CD1c-positive myeloid dendritic cell (primary cell): ENCODE measurements around the gene TAX1BP1.
A peak's percentile ranks its signal among the peaks of the same experiment; 100 is the strongest.

Experiments
- DNase-seq: peaks from one replicate; pipeline ENCODE4 v3.0.0-alpha.2; 2016; ENCODE audit errors: extremely low spot score

Gene TAX1BP1

DNA sequence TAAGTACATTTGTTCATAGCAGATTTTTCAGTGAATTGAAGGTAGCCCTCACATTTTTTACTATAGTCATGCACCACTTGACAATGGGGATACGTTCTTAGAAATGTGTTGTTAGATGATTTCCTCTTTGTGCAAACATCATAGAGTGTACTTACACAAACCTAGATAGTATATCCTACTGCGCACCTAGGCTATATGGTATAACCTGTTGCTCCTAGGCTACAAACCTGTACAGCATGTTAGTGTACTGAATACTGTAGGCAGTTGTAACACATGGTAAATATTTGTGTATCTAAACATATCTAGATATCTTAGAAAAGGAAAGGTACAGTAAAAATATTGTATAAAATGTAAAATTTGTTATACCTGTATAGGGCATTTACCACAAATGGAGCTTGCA is 41.2 kb downstream of the TAX1BP1 start:
- no peak for DNase-seq

DNA sequence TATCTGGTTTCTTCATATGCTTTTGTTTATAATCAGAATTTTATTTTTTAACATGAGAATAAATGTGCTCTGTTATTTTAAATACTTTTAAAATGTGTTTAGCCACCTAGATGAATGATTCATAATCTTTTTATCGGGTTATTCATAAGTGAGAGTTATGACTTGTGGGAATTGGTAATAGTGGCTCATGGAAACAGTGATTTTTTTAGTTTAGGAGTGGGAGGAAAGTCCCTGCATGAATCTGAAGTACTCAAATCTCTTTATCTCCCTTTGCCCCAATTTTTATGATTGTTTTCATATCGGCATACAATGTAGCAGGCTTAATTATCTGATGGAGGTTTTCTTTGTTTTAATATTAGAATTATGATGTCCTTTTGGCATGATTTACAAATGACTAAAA is 42.9 kb downstream of the TAX1BP1 start:
- no peak for DNase-seq

DNA sequence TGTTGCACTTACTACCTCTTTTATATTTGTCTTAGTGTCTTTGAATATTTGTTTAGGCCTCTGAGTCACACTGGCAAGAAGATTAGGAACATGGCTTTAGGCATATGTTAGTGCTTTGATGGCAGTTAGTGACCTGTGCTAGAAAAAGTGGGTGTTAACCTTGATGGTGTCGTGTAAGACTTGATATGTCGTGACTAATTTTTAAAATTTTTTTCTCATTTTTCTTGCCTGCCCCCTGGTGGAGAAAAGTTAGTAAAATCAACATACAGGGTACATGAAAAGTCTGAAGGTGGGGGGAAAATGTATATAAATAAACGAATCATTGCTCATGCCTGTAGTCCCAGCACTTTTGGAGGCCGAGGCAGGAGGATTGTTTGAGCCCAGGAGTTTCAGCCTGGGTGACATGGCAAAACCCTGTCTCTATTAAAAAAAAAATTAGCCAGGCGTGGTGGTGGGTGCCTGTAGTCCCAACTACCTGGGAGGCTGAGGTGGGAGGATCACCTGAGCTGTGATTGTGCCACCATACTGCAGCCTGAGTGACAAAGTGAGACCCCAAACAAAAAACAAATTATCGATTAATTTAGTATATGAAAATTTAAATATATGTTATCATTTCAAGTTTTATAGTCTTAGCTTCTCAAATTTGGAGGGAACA is 44.6 kb downstream of the TAX1BP1 start:
- DNase-seq = peak; percentile 73

DNA sequence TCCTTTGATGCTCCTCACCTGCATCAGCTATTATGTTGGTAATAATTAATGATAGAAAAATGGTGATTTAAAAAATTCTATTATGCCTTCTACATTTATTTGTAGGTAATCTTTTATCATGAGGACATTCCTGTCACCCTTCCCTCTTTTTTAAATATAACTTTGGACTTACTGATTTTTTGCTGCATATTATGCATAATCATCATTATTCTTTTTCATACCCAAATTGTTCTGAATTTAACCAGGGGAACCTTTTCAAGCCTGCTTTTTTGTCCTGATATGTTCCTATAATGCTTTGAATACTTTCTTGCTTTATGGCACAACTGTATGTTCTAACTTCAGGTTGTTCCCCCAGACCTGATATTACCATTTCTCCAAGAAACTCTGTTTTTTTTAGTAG is 48.5 kb downstream of the TAX1BP1 start:
- no peak for DNase-seq

DNA sequence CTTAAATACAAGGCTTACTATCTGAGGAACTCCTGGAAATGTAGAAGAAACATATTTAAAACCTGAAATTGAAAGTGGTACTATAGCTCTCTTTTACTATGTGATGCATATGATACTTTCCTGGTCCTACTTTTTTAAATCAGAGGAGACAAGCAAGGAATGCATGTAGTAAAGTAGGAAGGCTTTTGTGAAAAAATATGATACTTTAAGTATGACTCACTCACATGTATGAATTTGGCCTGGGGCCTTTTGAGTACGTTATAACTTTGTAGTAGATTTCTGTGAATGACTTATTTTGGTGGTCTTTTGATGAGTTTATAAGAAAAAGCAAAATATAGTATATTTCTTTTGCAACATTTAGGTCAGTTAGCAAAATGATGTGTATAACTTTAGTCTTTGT is 53.8 kb downstream of the TAX1BP1 start:
- DNase-seq = no peak

DNA sequence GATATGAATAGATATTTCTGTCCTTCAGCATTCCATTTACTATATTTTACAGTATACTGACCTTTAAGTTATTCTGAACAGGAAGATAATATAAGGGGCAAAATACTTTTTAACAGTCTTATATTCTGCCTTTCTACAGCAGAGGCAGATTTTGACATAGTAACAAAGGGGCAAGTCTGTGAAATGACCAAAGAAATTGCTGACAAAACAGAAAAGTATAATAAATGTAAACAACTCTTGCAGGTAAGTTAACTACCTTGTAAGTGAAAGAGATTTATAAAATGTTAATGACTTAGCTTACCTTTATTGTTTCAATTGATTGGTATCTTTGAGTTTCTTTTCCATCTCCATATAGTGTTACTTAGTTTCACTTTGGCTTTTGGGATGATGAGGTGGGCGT is 56.0 kb downstream of the TAX1BP1 start:
- DNase-seq = no peak

DNA sequence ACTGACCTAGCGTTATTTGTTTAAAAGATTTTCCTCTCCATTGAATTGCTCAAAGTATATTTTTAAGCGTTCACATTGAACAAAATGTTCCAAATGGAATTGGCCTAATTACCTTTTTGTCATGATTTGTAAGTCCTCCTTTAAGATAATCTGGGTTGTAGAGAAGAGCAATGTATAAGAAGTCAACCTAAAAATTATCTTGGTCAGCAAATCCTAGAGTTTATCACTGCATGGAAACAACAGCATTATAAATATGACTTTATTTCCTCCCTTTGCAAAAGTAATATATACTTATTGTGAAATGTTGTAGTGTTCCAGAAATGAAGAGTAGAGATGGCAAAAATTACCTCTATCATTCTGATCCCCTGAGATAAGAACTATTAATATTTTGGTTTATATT is 59.2 kb downstream of the TAX1BP1 start:
- no peak for DNase-seq

DNA sequence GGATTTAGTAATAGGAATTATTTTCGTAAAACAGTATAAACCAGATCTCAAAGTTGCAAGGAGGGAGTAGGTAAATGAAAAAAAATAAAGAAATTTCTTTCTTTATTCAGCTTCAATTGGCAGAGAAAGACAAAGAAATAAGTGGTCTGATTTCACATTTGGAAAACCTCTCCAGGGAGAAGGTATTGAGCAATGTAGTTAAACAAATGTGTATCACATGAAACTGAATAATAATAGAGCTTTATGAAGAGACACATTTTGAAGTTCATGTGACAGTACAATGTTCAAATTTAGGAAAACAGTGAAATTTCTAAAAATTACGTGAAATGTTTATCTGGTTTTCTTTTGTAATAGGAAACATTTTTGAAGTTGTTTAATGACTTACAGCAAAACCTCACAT is 63.0 kb downstream of the TAX1BP1 start:
- no peak for DNase-seq

DNA sequence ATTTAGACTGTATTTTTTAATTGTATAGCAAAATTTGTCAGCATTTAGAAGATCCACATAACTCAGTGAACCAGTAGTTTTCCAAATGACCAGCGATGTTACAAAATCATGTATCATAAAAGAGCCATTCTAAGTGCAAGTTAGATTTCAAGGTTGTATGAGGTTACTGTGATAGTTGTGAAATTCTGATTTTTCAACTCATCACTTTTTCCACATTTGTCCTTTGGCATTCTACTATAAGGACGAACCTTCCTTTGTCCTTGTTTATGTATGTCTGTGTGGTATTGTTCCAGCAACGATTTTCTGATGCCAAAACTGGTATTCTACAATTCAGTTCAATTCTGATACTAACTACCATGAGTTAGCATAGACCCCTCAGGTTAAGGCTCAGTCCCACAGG is 64.2 kb downstream of the TAX1BP1 start:
- no peak for DNase-seq

DNA sequence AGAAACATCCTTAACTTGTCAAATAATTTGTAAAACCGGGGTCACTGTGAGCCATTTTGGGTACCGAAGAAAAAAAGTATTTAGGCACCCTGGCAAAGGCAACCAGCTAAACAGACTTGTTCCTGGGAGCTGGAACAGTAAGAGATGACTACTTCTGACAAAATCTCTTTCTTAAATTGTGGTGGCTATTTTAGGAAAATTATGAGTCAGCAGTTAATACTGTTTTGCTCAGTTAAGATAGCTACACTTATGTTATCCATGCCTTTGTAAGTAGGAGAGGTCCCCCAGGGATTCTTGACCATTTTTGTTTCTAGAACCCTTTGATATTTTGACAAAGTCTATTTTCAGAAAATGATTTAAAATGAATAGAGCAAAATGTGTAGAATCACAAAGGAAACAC is 68.7 kb downstream of the TAX1BP1 start:
- DNase-seq = no peak

DNA sequence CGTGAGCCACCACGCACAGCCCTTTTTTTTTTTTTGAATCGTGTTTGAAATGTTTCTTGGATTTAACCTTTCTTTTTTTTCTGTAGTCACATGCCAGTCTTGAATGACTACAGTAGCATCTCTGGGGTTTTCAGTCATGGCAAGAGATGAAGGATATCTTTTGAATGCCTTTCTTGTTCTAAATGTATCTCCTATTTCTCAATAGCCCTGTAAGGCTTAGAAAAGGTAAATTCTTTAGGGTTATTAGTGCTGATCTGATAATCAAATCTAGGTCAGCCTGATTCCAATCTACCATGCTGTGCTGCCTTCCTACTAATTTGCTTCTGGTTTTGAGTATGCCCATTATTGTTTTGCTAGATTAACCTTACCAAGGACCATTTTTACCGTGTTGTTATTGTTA is 70.2 kb downstream of the TAX1BP1 start:
- DNase-seq = no peak

DNA sequence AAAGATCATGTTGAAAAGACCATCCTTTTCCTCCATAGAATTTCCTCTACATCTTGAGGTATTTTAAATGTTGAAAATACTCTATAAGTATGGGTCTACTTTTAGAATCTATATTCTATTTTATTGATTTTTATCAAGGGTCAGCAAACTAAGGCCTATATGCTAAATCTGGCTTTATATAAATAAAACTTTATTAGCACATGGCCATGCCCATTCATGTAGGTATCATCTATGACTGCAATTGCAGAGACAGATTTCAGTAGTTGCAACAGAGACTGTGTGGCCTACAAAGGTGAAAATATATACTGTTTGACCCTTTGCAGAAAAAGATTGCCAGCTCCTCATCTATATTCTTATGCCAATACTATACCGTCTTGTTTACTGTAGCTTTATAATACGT is 72.7 kb downstream of the TAX1BP1 start:
- DNase-seq = no peak

DNA sequence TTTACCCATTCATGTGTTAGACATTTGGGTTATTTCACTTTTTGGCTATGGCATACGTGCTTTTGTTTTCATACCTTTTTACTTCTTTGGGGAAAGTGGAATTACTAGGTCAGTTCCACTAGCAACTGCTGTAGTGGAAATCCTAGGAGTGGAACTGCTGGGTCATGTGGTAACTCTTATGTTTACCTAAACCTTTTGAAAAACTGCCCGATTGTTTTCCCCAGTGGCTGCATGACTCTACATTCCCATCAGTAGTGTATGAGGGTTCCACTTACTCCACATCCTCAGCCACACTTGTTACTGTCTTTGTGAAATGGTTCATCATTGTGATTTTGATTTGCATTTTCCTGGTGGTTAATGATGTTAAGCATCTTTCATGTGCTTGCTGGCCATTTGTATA is 82.3 kb downstream of the TAX1BP1 start:
- no peak for DNase-seq

DNA sequence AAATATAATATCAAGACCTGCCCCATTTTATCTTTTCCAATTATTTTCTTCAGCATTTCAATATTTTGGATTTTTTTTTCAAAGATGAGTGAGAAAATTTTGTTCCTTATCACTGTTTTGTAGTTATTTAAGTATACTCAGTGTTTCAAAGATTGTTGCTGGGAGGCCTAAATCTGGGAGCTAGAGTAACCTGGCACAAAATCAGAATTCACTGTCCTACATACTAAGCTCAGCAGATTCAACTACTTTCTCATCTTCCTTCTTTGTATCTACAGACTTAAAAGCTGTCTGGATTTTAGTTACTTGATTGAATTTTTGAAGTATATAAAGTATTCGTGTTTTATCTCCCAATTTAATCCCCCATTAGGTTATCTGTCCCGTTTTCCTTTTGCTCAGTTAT is 85.9 kb downstream of the TAX1BP1 start:
- DNase-seq = no peak

DNA sequence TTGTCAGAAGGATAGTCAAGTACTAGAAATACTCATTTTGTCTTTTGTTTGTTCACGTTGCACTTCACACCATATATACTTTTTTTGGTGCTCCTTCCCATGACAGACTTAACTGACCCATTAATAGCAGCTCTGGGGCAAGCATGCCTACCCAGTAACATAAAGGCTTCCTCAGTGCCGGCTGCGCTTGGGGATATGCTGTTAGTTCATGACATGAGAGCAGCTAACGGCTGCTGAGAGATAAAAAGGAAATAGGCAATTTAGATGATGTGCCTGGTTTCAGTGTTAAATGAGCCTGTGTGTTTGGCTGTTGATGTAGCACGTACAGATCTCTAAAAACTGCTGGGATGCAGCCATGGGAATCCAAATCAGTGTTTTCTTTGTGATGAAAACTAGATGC is 86.4 kb downstream of the TAX1BP1 start:
- no peak for DNase-seq

DNA sequence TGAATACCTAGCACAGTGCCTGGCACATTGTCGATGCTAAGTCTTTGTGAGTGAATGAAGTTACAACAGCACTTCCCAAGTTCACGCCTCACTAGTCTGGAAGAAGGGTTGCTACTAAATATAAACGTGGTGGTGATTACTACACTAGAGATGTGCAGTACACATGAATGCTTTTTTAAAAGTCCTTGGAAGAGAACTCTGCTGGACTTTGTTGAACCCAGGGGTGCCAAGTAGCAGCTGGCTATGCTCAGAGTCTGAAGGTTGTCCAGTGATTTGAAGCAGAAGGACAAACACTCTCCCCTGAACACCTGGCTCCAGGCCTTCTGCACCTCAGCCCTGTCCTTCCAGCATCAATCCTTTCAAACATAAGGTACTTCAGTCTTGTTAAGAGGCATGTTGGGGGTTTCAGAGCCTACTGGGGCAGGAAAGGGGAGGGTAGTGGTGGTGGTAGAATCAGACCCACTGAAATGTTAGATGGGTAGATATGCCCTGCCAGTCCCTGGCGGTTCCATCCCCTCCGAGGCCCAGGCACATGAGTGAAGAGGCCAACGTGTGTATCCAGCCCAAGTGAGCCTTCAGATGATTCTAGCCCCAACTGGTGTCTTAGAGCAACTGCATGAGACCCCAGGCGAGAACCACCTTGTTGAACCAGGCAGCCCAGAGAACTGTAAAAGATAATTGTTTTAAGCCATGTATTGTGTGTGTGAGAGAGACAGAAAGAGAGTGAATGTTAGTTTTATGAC is 94.4 kb downstream of the TAX1BP1 start:
- no peak for DNase-seq

DNA sequence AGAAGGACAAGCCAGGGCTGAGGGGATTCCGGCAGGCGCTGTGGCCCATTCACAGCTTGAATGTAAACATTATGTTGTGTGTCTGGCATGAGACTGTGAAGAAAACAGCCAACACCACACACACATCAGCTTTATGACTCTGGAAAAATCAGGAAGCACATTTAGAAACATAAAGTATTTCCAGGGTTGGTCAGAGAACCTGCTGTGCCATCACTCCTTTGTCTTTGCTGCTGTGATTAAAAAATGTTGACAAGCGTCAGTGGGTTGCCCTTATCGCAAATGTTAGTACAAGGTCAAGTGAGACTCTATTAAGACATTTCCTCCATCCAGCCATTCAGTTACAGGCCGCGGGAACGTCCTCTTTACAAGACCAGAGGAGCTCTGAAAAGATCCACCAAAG is 95.4 kb downstream of the TAX1BP1 start:
- no peak for DNase-seq

DNA sequence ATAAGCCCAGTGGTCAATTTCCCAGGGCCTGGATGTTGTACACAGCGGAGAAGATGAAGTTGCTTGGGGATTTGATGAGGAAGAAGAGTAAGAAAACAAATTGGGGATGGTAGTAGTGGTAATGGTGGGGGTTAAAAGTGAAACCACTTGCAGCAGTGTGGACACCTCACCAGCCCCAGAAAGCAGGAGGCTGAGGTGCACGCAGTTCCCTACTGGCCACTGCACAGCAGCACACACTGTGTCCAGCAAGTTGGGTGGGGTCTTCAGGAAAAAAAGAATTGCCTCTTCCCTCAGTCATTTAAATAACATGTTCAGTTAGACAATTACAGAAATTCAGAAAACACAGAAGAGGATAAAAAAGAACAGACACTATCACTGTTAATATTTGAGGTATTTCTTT is 96.6 kb downstream of the TAX1BP1 start:
- DNase-seq = no peak

DNA sequence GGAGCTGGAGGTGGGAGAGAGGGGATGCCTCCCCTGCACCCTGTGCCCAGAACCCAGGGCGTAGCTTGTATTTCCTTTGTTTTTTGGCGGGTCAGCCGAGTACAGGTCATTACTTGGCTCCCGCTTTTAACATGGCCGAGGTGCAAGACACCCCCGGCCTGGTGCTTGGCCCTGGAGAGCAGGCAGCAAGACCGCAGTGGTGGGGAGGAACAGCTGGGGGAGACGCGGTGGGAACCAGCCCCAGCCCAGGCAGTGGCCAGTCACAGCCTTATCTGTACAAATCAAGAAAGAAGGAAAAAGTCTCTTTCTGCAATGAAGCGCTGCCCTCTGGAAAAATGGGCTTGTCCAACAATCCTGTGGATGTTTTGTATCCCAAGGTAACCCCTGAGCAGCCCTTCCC is 99.1 kb downstream of the TAX1BP1 start:
- no peak for DNase-seq

DNA sequence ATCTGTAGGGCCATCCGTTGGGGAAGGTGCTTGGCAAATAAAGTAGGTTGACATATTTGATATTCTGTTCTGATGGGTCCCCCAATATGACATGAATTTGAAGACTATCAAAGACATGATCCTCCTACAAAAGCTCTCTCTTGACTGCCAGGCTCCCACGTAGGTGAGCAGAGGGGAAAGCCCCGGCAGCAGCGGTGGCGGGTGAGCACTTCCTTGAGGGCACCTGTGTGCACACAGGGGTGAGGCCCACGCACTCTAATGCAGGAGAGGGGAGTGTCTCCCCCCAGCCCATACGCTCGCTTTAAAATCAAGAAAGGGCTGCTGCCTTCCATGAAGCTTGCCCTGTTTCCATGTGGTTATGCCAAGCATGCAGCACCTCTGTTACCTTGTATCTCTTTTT is 100.4 kb downstream of the TAX1BP1 start:
- no peak for DNase-seq

DNA sequence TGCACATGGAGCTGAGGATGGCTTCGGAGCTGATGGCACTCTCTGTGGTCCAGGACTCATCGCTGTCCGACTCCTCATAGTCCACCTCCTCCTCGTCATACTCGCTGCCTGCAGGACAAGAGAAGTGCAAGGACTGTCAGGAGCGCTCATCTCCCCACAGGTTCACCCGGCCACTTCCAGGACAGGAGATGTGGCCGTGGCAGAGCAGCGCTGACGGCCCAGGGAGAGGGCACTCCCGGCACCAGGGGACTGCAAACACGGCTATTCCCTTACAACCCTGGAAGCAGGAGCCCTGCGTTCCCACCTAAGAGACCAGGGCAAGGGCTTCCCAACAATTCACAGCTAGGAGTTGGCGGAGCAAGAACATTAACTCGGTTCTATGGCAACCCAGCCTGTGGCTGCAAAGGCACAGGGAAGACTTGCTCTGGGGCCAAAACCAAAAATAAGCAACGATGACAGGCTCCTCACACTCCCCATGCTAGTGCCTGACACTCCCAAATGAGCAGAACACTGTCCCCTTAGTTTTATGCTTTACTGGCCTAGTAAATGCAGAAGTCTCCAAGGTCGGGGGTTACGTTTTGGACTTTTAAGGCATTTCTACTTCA is 100.9 kb downstream of the TAX1BP1 start:
- no peak for DNase-seq

DNA sequence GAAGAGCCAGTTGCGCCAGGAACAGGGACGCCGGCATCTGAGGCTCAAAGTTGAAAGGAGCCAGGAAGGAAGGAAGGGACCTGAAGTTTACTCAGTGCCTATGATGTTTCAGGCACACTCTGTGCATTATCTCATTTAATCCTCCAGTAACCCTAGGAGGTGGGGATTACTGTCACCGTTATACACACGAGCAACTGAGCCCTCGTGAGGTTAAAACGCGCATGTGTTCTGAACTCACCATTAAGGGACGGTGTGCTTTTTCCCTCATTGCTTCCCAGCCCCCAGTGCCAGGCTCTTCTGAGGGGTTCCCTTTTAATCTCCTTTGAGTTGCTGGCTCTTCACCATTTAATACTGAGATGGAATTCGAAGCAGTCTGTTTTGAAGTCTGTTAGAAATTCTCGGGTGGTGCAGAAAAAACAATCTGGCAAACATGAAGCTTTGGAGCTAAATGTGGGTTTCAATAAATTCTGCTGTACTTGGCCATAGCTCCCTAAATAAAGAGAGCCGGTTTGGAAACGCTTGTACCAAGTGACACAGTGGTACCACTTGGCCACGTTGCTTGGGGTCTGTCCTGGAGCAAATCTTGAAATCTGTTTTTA is 102.2 kb downstream of the TAX1BP1 start:
- no peak for DNase-seq

DNA sequence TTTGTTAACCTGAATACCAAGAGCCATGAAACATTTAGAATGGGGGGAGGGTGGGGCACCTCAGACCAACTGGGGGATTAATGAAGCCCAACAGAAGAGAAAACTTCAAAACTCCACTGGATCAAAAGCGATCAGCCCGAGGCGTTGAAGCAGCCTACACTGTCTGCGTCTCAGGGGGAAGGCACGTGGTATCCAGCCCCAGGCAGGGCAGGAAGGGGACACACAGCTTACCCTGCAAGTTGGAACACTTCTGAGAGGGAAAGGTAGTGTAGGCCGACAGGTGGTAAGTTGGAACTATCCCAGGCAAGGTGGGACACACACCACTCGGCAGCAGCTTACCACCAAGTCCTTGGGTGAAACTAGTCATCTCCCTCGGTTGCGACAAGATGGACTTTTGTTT is 102.9 kb downstream of the TAX1BP1 start:
- DNase-seq = no peak
